GM12891 (cell line): ENCODE data around the gene PITPNB.

ENCODE experiments used
- POLR2A ChIP-seq: IDR thresholded peaks from 2 replicates; pipeline ENCODE4 v1.6.1; 2011; ENCODE audit warnings: low read depth, low read length, control low read depth
- POLR2AphosphoS5 ChIP-seq: IDR thresholded peaks from 2 replicates; pipeline ENCODE4 v1.6.1; 2011; ENCODE audit warnings: low read depth, low read length, control low read depth
- TAF1 ChIP-seq: IDR thresholded peaks from 2 replicates; pipeline ENCODE4 v1.6.1; 2011; ENCODE audit warnings: low read depth, low read length, control low read depth

- TF ChIP-seq POLR2A (no peak), POLR2AphosphoS5 (no peak), TAF1 (no peak)
Measured at GRCh38 chr22:27863001-27863400, 56.1 kb downstream of the PITPNB start.
